T-helper 9 cell (primary cell): Measurements from ENCODE around the gene USH1G.

Experiments
- DNase-seq: peaks from one replicate; pipeline ENCODE4 v3.0.0-alpha.2; 2020

USH1G gene

GRCh38 chr17:74953134-74953687 is 30.2 kb upstream of the USH1G start:
- no peak for DNase-seq

DNA sequence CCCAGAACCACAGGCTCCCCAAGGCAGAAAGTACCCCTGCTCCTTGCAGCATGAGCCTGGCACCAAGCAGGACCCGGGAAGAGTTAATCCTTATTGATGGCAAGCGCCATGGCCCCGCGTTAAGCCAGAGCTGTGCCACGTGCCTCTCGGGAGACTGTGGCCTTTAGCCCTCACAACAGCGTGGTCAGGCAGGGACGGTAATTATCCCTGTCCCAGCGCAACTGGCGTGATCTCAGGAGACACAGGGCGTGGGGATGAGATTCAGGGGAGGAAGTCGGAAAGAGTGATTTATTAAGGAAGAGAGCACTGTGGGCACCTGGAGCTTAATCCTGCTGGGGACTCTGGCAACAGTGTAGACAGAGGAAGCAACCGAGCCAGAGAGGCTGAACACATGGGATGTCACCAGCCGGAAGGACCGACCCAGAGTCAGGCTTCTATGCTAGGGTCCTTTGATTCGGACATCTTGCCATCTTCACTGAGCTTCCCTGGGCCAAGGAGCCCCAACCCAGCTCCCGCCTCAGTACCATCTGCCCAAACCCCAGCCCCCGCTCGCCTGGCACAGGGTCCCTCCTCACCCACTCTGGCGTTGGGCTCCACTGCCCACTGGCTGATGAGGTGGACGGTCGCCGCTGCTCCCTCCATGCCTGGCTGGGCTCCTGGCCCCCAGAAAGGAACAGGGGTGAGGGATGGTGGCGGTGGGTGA is 29.5 kb upstream of the USH1G start:
- no peak for DNase-seq

DNA sequence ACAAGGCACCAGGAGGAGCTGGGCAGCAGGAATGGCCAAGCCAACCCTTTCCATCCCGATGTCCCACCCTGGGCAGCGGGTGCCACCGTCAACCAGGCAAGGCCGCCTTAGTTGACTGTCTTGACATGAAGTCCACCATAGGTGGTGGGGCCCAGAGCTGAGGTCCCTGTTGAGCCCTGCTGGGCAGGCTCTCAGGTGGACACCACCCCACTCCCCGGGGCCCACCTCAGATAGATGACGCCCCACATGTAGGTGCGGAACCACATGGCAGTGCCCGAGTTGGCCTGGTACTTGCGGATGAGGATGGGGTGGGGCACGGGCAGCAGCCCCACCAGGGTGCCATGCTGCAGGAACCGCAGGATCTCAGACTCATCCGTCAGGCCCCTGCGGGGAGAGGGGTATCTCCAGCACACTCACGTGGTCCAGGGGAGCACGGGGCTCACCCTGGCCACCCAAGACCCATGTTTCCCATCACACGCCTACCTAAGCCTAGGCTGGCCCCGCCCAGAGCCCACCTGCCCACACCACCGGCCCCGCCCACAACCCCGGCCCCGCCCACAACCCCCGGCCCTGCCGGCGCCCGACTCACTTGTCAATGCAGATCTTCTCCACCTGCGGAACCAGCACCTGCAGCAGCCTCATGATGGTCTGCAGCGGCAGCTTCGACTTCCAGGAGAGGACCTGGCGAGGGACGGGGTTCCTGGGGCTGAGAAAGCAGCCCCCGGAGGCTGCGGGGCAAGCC is 28.8 kb upstream of the USH1G start:
- no peak for DNase-seq

DNA sequence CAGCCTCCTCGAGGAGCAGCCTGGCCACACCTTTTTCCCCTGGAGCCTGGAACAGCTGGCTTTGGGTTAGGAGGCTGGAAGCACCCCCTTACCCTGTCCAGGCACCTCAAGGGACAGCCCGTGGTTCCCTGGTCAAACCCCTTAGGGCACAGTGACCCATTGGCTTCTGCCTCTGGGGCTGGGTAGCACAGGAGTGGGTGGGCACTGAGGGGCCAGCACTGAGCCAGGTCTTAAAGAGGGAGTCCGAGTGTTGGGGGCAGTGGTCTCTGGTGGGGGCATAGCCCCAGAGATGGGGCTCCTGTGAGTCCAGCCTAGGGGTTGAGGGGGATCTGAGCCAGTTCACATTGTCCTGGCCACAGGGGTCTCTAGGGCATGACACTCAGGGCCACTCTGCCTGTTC is 28.0 kb upstream of the USH1G start:
- no peak for DNase-seq

- no peak for DNase-seq
Measured at GRCh38 chr17:74950207-74950606, 27.2 kb upstream of the USH1G start.

- no peak for DNase-seq
Measured at GRCh38 chr17:74949455-74950115, 26.5 kb upstream of the USH1G start.

DNA sequence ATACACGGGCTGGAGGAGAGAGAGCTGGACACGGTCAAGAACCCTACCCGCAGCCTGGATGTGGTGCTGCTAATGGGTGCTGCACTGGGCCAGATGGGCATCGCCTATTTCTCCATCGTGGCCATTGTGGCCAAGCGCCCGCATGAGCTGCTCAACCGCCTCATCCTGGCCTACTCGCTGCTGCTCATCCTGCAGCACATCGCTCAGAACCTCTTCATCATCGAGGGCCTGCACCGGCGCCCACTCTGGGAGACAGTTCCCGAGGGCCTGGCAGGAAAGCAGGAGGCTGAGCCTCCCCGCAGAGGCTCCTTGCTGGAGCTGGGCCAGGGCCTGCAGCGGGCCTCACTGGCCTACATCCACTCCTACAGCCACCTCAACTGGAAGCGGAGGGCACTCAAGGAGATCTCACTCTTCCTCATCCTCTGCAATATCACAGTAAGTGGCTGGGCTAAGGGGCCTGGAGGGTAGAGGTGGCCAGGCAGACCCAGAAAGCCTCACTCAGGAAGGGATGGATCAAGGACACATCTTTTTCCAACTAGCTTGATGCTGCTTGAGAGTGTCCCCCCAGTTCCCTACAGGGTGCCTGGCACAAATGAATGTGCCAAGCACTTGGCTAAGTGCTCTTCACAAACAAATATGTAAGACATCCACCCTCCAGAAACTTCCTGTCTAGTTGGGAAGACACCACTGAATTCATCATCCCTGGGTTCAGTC is 24.1 kb upstream of the USH1G start:
- no peak for DNase-seq

- no peak for DNase-seq
Measured at GRCh38 chr17:74946641-74947040, 23.6 kb upstream of the USH1G start.

DNA sequence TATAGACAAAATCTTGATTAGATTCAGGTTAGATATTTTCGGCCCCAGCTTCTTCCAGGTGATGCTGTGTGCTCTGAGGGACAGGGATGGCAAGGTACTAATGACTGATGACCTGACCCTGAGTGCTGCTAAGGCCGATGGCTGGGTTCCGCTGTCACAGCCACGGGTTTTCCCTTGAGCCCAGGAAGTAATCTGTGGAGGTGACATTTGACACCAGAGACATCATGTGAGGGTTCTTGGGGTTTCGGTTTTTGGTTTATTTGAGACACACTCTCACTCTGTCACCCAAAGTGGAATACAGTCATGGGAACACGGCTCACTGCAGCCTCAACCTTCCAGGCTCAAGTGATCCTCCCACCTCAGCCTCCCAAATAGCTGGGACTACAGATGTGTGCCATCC is 22.5 kb upstream of the USH1G start:
- DNase-seq, result no peak

GRCh38 chr17:74943808-74944522 is 20.9 kb upstream of the USH1G start:
- no peak for DNase-seq

DNA sequence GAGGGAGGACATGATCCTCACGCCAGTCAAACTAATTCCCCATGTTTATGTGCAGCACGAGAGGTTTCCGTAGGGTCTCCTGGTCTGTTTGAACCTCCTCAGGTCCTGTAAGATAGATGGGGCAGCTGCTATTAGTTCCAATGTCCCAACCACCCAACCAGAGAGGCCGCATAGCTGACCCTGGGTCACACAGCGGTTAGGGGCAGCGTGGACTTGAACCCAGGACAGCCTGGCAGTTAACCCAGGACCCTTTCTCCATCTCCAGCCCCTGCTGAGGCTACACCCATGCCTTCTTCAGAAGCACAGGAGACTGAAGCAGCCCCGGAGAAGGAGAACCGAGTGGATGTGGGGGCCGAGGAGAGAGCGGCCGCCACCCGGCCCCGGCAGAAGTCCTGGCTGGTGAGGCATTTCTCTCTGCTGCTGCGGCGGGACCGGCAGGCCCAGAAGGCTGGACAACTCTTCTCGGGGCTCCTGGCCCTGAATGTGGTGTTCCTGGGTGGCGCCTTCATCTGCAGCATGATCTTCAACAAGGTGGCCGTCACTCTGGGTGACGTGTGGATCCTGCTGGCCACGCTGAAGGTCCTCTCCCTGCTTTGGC is 18.2 kb upstream of the USH1G start:
- DNase-seq, result no peak

DNA sequence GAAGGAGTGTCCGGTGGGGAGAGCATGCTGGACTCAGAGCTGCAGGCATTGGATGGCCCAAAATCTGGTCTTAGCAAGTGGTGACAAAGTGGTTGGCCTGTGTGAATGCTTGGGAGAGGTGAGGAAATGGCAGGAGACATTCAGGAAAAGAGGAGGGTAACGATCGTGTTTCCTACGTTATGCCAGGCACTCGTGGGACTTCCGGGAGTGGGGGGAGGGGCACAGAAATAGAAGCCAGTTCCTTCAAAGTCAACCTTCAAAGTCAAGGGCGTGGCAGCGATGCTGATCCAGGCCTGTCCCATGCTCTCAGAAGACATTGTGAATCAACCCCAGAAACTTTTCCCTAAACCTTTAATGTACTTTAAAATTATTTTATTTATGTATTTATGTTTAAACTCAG is 16.5 kb upstream of the USH1G start:
- DNase-seq, result no peak

DNA sequence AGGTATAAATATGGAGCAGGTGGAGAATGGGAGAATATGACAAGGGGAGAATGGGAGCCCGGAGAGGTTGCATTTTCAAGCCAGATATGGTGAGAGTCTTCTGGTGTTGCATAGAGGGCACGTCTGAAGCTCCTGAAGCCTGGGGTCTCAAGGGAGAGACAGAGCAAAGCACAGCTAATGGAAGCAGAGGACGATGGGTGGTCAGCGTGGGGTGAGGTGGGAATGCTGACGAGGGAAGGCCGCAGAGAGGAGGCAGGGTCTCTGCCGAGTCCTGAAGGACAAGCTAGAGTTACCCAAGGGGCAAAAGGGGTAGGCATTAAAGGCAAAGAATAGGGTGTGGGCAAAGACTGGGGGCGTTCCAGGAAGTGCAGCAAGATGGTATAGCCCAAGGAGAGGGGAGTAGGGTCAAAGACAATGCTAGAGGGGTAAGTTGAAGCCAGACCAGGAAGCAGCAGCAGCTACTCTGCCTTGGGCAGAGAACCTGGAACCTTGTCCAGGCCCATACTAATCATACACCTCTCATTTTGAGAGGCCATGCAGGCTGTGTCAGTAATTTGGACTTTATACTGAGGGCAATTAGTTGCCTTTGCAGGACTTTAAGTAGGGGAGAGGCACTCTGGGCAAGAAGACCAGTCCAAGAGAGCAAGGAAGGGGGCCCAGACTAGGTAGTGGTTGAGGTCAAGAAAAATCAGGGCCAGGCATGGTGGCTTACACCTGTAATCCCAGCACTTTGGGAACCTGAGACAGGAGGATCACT is 15.3 kb upstream of the USH1G start:
- no peak for DNase-seq

GRCh38 chr17:74937064-74938051 is 14.3 kb upstream of the USH1G start:
- no peak for DNase-seq

DNA sequence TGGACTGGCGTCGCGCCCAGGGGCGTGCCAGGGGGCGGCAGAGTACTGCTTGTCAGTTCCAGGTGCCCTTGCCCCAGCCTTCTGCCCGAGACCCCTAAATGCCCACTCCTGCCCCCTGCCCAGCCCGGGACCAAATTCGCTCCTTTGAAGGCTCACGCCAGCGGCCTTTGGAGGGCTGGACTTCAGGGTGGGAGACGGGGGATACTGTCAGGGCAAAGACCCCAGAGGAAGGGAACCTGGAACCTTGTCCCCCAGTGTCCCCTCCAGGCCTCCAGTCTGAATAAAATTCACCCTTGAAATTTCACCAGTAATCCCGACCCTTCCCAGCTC is 13.4 kb upstream of the USH1G start:
- DNase-seq, result no peak

- no peak for DNase-seq
Measured at GRCh38 chr17:74935585-74936469, 12.8 kb upstream of the USH1G start, which contains the start of gene OTOP3. TSS of gene OTOP3 (plus strand) at chr17:74935898. CDS start at chr17:74935922, 24 bp downstream.

GRCh38 chr17:74935048-74935447 is 12.0 kb upstream of the USH1G start:
- no peak for DNase-seq

- no peak for DNase-seq
Measured at GRCh38 chr17:74930535-74931036, 7.5 kb upstream of the USH1G start.

- no peak for DNase-seq
Measured at GRCh38 chr17:74928786-74929185, 5.7 kb upstream of the USH1G start.
